VCaP (cell line): ENCODE data around the gene SYT2.

Source experiments
- H3K27ac ChIP-seq: fragments of 450-650 bp; 2 replicates; pipeline ENCODE4 v1.5.1; 2017
- TF ChIP-seq, protein P1 (sequence below): fragments of 450-650 bp; conservative IDR thresholded peaks from 2 replicates; pipeline ENCODE4 v1.5.1; 2017; ENCODE audit warnings: mild to moderate bottlenecking, moderate library complexity

The SYT2 gene

DNA sequence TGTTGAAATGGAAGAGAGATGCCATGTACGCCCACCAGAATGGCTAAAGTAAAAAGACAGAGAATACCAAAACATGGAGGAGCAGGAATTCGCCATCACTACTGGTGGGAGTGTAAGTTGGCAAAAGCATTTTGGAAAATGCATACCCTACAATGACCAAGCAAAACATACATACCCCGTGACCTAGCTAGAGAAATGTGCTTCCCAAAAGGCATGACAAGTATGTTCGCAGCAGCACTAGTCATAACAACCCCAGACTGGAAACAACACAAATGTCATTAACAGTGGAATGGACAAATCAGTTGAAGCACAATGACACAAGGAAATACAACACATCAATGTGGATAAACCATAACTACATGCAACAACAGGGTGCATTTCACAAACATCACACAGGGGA is 27.2 kb downstream of the SYT2 start:
- TF ChIP-seq, protein P1, sequence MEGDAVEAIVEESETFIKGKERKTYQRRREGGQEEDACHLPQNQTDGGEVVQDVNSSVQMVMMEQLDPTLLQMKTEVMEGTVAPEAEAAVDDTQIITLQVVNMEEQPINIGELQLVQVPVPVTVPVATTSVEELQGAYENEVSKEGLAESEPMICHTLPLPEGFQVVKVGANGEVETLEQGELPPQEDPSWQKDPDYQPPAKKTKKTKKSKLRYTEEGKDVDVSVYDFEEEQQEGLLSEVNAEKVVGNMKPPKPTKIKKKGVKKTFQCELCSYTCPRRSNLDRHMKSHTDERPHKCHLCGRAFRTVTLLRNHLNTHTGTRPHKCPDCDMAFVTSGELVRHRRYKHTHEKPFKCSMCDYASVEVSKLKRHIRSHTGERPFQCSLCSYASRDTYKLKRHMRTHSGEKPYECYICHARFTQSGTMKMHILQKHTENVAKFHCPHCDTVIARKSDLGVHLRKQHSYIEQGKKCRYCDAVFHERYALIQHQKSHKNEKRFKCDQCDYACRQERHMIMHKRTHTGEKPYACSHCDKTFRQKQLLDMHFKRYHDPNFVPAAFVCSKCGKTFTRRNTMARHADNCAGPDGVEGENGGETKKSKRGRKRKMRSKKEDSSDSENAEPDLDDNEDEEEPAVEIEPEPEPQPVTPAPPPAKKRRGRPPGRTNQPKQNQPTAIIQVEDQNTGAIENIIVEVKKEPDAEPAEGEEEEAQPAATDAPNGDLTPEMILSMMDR, result no peak
- H3K27ac ChIP-seq, result no peak overlapping the region

DNA sequence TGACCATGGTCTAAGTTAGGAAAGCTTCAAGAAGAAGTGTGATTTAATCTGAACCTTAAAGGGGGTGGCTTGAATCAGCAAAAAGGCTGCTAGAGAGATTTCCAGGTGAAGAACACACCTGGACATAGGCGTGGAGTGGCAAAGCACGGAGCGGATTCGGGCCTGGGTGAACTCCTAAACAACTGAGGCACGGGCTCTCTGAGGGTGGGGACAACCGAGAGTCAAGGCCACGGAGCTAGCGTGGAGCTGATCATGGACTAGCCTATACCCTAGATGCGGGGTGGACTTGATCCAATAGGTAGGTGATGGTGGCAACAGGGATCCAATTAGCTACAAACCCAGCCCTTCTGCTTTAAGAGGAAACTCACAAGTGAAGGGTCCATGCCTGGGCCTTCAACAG is 27.8 kb downstream of the SYT2 start:
- TF ChIP-seq, protein P1, result no peak
- no peak overlapping the region for H3K27ac ChIP-seq

DNA sequence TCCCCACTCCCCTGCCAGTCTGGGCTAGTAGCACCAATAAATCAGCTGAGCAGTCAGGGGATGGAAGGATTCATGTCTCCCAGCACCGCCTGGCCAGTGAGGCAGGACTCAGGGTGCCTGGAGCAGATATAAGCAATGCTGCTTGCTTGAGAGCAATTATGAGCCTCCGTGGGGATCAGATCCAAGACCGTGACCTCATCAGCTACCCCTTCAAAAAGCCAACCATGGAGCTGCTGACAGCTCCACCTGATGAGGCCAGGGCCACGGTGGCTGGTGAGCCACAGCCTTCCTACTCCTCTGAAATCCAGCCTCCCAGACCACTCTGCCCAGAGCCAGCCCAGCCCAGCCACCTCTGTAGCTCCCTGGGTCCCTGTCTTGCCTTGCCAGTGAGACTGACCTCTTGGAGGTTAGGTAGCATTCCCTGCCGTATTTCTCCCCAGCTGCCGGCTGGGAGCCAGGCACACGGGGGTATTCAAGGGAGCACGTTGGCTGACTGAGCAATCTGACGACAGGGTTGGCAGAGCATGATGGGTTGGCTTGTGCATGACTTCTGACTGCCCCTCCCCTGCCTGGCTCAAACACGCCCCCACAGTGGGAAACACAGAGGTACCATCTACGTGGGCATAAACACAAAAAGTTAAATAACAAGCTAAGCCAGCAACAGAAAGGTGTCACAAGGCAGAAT is 28.4 kb downstream of the SYT2 start:
- TF ChIP-seq, protein P1, result no peak
- H3K27ac ChIP-seq, result no peak overlapping the region

DNA sequence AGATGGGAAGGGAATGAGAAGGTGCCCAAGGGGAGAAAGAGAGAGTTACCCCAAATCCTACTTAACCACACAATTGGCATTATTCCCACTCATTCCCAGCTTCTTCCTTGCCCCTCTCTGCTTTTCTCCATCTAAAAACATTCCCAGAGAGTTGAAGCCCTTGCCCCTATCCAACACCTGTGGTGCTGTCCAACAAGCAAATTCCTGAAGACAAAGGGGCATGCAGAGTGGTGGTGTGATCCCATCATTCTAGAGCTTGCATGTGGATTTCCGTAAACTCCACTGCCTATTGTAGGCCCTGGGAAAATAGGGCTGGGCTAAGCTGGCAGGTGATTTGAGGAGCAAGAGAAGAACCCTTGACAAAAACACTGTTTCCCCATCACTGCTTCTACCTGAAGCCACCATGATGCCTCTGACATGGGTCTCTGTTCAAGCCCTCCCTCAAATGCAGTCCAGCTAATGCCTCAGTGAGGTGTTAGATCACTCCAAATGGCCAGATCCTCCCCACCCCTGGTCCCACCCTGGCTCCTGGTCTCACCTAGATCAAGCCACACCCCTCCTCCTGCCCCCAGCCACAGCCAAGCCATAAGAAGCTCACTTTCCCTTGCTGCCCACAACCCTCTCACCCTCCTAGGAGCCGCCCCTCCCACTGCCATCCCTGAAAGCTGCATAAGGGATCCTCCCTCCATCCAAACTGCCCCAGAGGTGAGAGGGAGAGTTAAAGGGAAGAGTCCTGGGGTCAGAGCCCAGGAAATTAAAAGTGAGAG is 29.5 kb downstream of the SYT2 start:
- H3K27ac ChIP-seq, result no peak overlapping the region
- TF ChIP-seq, protein P1, result no peak

DNA sequence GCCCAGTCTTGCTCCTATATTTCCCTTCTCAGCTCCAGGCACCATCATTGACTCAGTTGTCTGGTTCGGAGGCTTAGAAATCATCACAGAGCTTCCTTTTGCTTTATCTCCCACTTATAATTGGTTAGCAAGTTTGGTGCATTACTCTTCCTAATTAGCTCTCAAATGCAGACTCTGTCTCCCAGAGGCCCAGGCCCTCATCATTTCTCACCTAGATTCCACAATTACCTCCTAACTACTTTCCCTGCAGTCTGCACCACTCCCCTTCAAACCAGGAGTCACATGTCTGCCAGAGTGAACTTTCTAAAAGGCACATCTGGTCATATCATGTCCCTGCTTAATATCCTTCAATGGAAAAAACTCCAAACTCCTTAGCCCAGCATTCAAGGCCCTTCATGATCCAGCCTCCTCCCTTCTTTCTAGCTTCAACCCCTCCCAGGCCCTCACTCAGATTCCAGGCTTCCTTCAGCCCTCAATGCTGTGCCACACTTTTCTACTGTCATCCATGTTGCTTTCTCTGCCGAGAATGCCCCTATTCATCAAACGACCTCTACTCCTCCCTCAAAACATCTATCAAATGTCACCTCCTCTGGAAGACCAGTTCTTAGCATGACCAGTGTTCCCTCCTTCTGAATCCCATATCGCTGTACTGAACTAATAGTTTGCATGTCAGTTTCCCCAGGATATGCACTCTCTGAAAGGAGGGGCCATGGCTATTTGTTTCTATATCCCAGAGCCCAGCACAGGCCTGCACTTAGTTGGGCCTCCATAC is 30.7 kb downstream of the SYT2 start:
- H3K27ac ChIP-seq, result no peak overlapping the region
- TF ChIP-seq, protein P1, result no peak

DNA sequence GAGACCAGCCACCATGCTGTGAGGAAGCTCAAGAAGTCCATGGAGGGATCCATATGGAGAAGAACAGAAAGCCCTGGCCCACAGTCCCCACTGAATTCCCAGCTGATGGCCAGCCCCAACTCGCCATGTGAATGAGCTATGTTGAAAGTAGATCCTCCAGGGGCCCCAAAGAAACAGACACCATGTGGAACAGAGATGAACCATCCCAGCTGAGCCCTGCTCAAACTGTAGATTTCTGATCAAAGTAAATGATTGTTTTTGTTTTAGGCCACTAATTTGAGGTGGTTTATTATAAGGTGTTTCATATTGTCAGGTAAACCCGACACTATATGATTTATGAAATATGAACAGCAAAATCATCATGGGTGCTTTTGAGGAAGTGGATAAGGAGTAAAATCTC is 32.8 kb downstream of the SYT2 start:
- no peak overlapping the region for H3K27ac ChIP-seq
- TF ChIP-seq, protein P1, result no peak

DNA sequence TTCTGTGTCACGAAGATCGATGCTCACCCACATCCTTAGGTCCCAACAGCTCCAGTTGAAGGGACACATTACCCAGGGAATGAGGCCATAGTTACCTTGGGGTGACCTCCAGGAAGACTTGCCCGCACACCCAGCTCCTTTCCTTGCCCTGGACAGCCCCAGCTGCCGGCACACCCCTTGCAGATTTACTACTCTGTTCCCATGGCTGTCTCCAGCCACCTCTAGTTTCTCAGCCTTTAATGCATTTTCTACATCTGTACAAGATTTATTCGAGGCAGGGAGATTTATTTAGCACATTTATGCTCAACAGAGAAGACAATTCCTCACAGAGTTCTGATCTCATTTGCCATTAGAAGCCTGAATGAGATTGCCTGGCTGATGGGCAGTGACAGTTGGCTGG is 36.7 kb downstream of the SYT2 start:
- TF ChIP-seq, protein P1, result no peak
- no peak overlapping the region for H3K27ac ChIP-seq
